A673 (cell line): ENCODE results near the gene TNFSF10. TPM values are rescaled to one million over a fixed set of nuclear protein-coding genes. Genes with fewer than 3 reads are reported as not detected.

ENCODE experiments used
- BruUV-seq: library from RNA; stranded (reverse); fragments of 400-500 nt; replicated peaks from 2 replicates; lab custom pipeline; 2021; lab: Mats Ljungman, UMichigan
- CTCF ChIA-PET: fragments of 300-600 bp; sonication (Branson Sonifier 250); formaldehyde crosslinking; loops from one replicate; lab custom pipeline; 2022; ENCODE audit warnings: antibody characterized with exemption; lab: Charles Lee
- POLR2A ChIA-PET: fragments of 300-600 bp; sonication (Branson Sonifier 250); formaldehyde crosslinking; loops from one replicate; lab custom pipeline; 2022; ENCODE audit warnings: antibody characterized with exemption; ENCODE audit not compliant: low non-redundant PET; lab: Charles Lee
- DNase-seq: peaks from one replicate; pipeline ENCODE4 v3.0.0-alpha.2; 2015; ENCODE audit warnings: low spot score
- H3K27ac ChIP-seq: fragments of 200-600 bp; sonication (generic); 2 replicates; pipeline ENCODE4 v1.5.1; 2016; ENCODE audit warnings: mixed run types, low read depth, mild to moderate bottlenecking, mixed read lengths, antibody characterized with exemption, low read length; ENCODE audit not compliant: poor library complexity, severe bottlenecking
- H3K27me3 ChIP-seq: fragments of 200-600 bp; sonication (generic); replicated peaks from 2 replicates; pipeline ENCODE4 v1.6.1; 2017; ENCODE audit warnings: mixed run types, low read depth, mild to moderate bottlenecking, mixed read lengths, antibody characterized with exemption, low read length; ENCODE audit not compliant: insufficient read depth, poor library complexity
- H3K36me3 ChIP-seq: fragments of 200-600 bp; sonication (generic); 2 replicates; pipeline ENCODE4 v1.6.1; 2016; ENCODE audit warnings: mixed run types, mild to moderate bottlenecking, mixed read lengths, antibody characterized with exemption, low read length; ENCODE audit not compliant: insufficient read depth, poor library complexity, severe bottlenecking
- H3K4me1 ChIP-seq: fragments of 200-600 bp; sonication (generic); 2 replicates; pipeline ENCODE4 v1.6.1; 2017; ENCODE audit warnings: mixed run types, mild to moderate bottlenecking, mixed read lengths, antibody characterized with exemption, low read length; ENCODE audit not compliant: insufficient read depth, poor library complexity, severe bottlenecking
- H3K4me3 ChIP-seq: fragments of 200-600 bp; sonication (generic); 2 replicates; pipeline ENCODE4 v1.5.1; 2016; ENCODE audit warnings: low read depth, mixed run types, mild to moderate bottlenecking, mixed read lengths, low read length; ENCODE audit not compliant: poor library complexity, severe bottlenecking
- H3K9me3 ChIP-seq: fragments of 200-600 bp; sonication (generic); 2 replicates; pipeline ENCODE4 v1.6.1; 2016; ENCODE audit warnings: mixed run types, low read depth, mild to moderate bottlenecking, mixed read lengths, antibody characterized with exemption, low read length; ENCODE audit not compliant: poor library complexity, severe bottlenecking
- CTCF ChIP-seq: fragments of 300-800, 200-600 bp; sonication (generic); conservative IDR thresholded peaks from 2 replicates; pipeline ENCODE4 v1.5.1; 2017; ENCODE audit warnings: low read depth, mild to moderate bottlenecking, antibody characterized with exemption, low read length, moderate library complexity, mixed read lengths
- EZH2 ChIP-seq: fragments of 200-600 bp; sonication (generic); IDR thresholded peaks from 2 replicates; pipeline ENCODE4 v1.6.1; 2017; ENCODE audit warnings: borderline replicate concordance, low read depth, mild to moderate bottlenecking, mixed read lengths, antibody characterized with exemption, low read length; ENCODE audit not compliant: poor library complexity, severe bottlenecking
- intact Hi-C: fragments of 100-400 bp; cut with micrococcal nuclease; formaldehyde crosslinking; loops from one replicate; pipeline ENCODE4 v1.10.0; 2022; ENCODE audit not compliant: unreplicated experiment
- total RNA-seq: library from RNA; stranded (reverse); gene quantifications from 2 replicates; pipeline ENCODE4 v1.2.3, GENCODE V29; 2021

TNFSF10 gene
- total RNA-seq, 1 experiment from 2014 or later, result not detected

GRCh38 chr3:172516318-172517214 lies 6.7 kb downstream of the TNFSF10 start:
- TF ChIP-seq EZH2, result no peak
- Histone ChIP-seq H3K27ac (no peak overlapping the region), H3K4me3 (no peak overlapping the region), H3K36me3 (no peaks in the 10 kb centered on the region), H3K4me1 (no peaks in the 10 kb centered on the region), H3K9me3 (no peaks in the 10 kb centered on the region), H3K27me3 (no peaks in the 10 kb centered on the region)
- no peak for DNase-seq
- no TSS peak for BruUV-seq
- POLR2A ChIA-PET, result no interaction called here
- CTCF ChIA-PET, result no interaction called here
- intact Hi-C loops, result no loop called here

DNA sequence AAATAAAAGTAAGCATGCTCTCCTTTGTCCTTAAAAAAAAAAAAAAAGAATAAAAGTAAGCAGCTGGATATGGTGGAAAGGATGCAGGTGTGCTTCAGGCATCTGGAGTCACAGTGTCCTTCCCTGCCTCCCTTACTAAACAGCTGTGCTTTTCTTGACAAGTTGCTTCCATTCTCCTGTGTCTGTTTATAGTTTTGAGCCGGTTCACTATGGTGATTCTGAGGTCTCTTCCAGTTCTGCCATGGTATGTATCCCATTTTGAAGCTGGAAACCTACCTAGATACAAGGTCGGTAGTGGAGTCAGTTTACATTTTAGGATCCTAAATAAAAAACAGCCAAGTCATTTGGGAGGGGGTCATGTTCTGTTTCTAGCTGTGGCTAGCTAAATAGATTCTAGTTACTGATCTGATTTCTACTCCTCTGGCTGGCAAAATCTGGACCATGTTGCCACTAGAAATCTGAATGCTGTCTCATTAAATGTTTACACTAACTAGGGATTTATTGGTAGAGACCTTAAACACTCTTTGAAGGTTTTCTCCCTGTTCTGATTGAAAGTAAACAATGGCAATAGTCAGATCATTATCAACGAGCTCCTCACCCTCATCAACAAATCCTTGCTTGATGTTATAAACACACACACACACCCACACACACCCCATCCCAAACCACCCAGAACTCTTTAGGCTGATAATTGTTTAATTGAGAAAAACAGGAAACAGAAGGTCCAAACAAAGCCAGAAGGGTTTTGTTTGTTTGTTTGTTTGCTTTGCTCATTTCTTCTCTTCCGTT lies 7.9 kb downstream of the TNFSF10 start:
- H3K9me3 ChIP-seq, result no peaks in the 10 kb centered on the region
- DNase-seq, result no peak
- CTCF ChIA-PET, result no interaction called here
- H3K36me3 ChIP-seq, result no peaks in the 10 kb centered on the region
- no peak overlapping the region for H3K27ac ChIP-seq
- BruUV-seq, result no TSS peak
- intact Hi-C loops, result no loop called here
- POLR2A ChIA-PET, result no interaction called here
- no peaks in the 10 kb centered on the region for H3K4me1 ChIP-seq
- TF ChIP-seq CTCF, result no peak
- no peak for TF ChIP-seq EZH2
- H3K4me3 ChIP-seq, result no peak overlapping the region
- H3K27me3 ChIP-seq, result no peaks in the 10 kb centered on the region

DNA sequence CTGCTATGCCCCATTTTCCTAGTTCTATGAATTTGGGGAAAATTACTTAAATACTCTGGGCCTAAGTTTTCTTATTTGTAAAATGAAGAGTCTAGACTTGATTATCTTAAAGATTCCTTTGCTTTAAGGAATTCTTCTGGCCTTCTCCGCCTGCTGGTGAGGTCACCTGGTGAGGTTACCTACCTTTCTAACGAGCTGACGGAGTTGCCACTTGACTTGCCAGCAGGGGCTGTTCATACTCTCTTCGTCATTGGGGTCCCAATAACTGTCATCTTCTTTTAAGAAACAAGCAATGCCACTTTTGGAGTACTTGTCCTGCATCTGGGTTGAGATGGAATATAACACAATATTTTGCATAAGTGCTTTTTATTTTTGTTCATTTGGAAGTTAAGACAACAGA lies 8.6 kb downstream of the TNFSF10 start:
- Histone ChIP-seq H3K27ac (no peak overlapping the region), H3K4me3 (no peak overlapping the region), H3K36me3 (no peaks in the 10 kb centered on the region), H3K27me3 (no peaks in the 10 kb centered on the region), H3K4me1 (no peaks in the 10 kb centered on the region), H3K9me3 (no peaks in the 10 kb centered on the region)
- ChIA-PET CTCF (no interaction called here), POLR2A (no interaction called here)
- no TSS peak for BruUV-seq
- intact Hi-C loops, result no loop called here
- DNase-seq, result no peak
- no peak for TF ChIP-seq CTCF
- TF ChIP-seq EZH2, result no peak
